ENCODE data around the gene ACE2.

DNA sequence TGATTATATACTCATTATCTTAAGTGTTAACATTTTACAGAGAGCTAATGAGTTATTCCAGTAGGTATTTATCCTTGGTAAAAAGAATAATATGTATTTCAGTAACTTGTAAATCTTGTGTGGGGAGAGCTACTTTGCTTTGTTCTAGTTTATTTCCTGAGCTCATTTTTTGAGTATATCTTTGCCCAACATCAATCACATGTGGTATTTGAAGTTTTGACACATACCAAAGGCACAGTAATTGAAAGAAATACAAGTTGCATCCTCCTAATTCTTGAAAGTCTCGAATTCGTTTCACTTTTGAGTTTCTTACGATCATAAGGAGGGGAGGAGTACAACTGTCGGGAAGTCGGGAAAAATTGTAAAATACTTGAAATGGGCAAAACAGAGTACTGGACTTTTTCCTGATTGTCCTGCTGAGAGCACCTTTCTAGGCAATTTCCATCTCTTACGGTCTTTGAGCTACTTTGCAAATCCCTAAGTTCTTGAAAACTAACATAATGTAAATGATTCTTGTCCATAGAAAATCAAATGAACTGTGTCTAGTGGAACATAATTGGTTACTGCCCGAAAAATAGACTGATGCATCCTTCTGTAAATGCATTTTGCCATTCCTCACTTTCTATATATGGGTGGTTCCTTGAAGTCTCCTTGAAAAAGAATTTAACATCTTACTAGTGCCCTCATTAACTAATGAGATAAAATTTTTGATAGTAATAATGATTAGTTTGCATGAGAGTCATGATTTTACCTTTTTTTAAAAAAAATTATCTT is 43.2 kb upstream of the ACE2 start:
- TF ChIP-seq, protein P1, sequence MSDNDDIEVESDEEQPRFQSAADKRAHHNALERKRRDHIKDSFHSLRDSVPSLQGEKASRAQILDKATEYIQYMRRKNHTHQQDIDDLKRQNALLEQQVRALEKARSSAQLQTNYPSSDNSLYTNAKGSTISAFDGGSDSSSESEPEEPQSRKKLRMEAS (CRISPR knock-in tag; IDR thresholded peaks at IDR 0.05), result no peak
- TF ChIP-seq CTCF (IDR thresholded peaks at IDR 0.05), result no peak
- TF ChIP-seq, protein P2, sequence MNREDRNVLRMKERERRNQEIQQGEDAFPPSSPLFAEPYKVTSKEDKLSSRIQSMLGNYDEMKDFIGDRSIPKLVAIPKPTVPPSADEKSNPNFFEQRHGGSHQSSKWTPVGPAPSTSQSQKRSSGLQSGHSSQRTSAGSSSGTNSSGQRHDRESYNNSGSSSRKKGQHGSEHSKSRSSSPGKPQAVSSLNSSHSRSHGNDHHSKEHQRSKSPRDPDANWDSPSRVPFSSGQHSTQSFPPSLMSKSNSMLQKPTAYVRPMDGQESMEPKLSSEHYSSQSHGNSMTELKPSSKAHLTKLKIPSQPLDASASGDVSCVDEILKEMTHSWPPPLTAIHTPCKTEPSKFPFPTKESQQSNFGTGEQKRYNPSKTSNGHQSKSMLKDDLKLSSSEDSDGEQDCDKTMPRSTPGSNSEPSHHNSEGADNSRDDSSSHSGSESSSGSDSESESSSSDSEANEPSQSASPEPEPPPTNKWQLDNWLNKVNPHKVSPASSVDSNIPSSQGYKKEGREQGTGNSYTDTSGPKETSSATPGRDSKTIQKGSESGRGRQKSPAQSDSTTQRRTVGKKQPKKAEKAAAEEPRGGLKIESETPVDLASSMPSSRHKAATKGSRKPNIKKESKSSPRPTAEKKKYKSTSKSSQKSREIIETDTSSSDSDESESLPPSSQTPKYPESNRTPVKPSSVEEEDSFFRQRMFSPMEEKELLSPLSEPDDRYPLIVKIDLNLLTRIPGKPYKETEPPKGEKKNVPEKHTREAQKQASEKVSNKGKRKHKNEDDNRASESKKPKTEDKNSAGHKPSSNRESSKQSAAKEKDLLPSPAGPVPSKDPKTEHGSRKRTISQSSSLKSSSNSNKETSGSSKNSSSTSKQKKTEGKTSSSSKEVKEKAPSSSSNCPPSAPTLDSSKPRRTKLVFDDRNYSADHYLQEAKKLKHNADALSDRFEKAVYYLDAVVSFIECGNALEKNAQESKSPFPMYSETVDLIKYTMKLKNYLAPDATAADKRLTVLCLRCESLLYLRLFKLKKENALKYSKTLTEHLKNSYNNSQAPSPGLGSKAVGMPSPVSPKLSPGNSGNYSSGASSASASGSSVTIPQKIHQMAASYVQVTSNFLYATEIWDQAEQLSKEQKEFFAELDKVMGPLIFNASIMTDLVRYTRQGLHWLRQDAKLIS (CRISPR knock-in tag; IDR thresholded peaks at IDR 0.05; ENCODE audit: borderline replicate concordance), result no peak
- TF ChIP-seq SMAD4 (CRISPR knock-in tag; IDR thresholded peaks at IDR 0.05), result no peak
- no peak for TF ChIP-seq ATF3 (CRISPR knock-in tag; conservative IDR thresholded peaks at IDR 0.05)
- no peak for TF ChIP-seq TEAD4 (CRISPR knock-in tag; IDR thresholded peaks at IDR 0.05)
- TF ChIP-seq, protein P3, sequence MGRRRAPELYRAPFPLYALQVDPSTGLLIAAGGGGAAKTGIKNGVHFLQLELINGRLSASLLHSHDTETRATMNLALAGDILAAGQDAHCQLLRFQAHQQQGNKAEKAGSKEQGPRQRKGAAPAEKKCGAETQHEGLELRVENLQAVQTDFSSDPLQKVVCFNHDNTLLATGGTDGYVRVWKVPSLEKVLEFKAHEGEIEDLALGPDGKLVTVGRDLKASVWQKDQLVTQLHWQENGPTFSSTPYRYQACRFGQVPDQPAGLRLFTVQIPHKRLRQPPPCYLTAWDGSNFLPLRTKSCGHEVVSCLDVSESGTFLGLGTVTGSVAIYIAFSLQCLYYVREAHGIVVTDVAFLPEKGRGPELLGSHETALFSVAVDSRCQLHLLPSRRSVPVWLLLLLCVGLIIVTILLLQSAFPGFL (CRISPR knock-in tag; IDR thresholded peaks at IDR 0.05; ENCODE audit: borderline replicate concordance), result no peak
